C4-2B (cell line): ENCODE results near the gene KRTAP21-2.

Experiments
- CTCF ChIP-seq: fragments of 450-650 bp; conservative IDR thresholded peaks from 2 replicates; pipeline ENCODE4 v1.5.1; 2017; ENCODE audit warnings: mild to moderate bottlenecking
- ZFX ChIP-seq: fragments of 450-650 bp; IDR thresholded peaks from 2 replicates; pipeline ENCODE4 v1.6.1; 2017

GRCh38 chr21:30714946-30715345 lies 32.1 kb downstream of the KRTAP21-2 start:
- no peak for TF ChIP-seq CTCF
- no peak for TF ChIP-seq ZFX
